ENCODE measurements around the gene ZBTB17. TPM values are rescaled to one million over a fixed set of nuclear protein-coding genes. Genes with fewer than 3 reads are reported as not detected.
A peak's percentile ranks its signal among the peaks of the same experiment; 100 is the strongest.

The ZBTB17 gene
- total and polyA plus RNA-seq, 2 of the 4 experiments (the other 2 are of a cell fraction), result 26.3 to 58.2 TPM

DNA sequence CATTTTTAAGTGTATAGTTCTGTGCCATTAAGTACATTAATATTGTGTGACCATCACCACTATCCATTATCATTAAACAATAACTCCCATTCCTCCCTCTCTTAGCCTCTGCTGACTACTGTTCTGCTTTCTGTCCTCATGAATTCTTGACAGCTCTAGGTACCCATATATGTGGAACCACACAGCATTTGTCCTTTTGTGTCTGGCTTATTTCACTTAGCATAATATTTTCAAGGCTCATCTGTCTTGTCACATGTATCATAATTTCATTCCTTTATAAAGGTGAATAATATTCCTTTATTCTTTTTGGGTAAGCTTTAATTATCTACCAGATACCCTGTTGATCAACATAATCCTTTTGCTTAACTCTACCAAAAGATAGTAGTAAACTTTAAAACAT, 80.7 kb downstream of the ZBTB17 start:
- Histone ChIP-seq H2BK120ac (ENCODE audit: low read depth, low read length) (0 out of 2 replicates have a peak overlapping the region, but pooled peaks have one; percentile 61), H4K8ac (ENCODE audit: low read depth in 2 of 2, low read length in 2 of 2) (no peak overlapping the region; a peak in 1 of 4 replicates), H2BK5ac (ENCODE audit: low read depth, low read length, poor library complexity, severe bottlenecking) (peak overlapping the region; percentile 48), H3K4ac (ENCODE audit: low read depth, low read length) (no peak overlapping the region), H3K9me3 (ENCODE audit: control insufficient read depth, insufficient read depth, low read length) (no peaks in the 10 kb centered on the region), H4K5ac (ENCODE audit: low read depth, low read length) (no peak overlapping the region), H3K9me1 (ENCODE audit: insufficient read depth, low read length) (peaks cover 6% of the 10 kb centered on the region), H4K20me1 (ENCODE audit: insufficient read depth, low read length) (no peaks in the 10 kb centered on the region), H3K79me1 (ENCODE audit: low read depth in 1 of 2, low read length in 2 of 2) (peaks cover 27 to 71% of the 10 kb centered on the region in 2 experiments), H2AK5ac (ENCODE audit: low read depth, low read length) (no peak overlapping the region), H2BK15ac (ENCODE audit: low read depth, low read length) (no peak overlapping the region), H2BK20ac (ENCODE audit: low read depth, low read length) (no peak overlapping the region), H3K18ac (ENCODE audit: low read depth, low read length) (no peak overlapping the region), H3K4me3 (ENCODE audit: insufficient read depth, low read depth, low read length) (no peak overlapping the region), H3K4me1 (ENCODE audit: control insufficient read depth, insufficient read depth, low read length) (peaks cover 7% of the 10 kb centered on the region), H3K23ac (ENCODE audit: low read depth, low read length) (peak overlapping the region; percentile 65; the same call in 1 of the 2 replicates), H2AFZ (replicated peaks; ENCODE audit: low read length, poor library complexity) (no peak overlapping the region), H3K56ac (ENCODE audit: extremely low read depth, insufficient read depth, low read length) (no peak overlapping the region), H3K4me2 (ENCODE audit: low read depth, low read length) (no peak overlapping the region), H3K14ac (replicated peaks; ENCODE audit: low read depth, low read length) (no peak overlapping the region), H3K36me3 (ENCODE audit: control insufficient read depth, insufficient read depth, low read length) (peaks cover 3% of the 10 kb centered on the region; the same call in 1 of the 2 replicates), H4K91ac (ENCODE audit: insufficient read depth, low read depth, low read length) (no peak overlapping the region), H3K27ac (ENCODE audit: insufficient read depth, low read length) (no peak overlapping the region), H2AK9ac (replicated peaks; ENCODE audit: low read depth, low read length, poor library complexity) (no peak overlapping the region), H3K27me3 (ENCODE audit: control insufficient read depth, insufficient read depth, low read length) (no peaks in the 10 kb centered on the region), H3K9ac (ENCODE audit: low read depth, low read length) (no peak overlapping the region)
- no peak for ATAC-seq (ENCODE audit: low read depth)
- TF ChIP-seq, protein P1, sequence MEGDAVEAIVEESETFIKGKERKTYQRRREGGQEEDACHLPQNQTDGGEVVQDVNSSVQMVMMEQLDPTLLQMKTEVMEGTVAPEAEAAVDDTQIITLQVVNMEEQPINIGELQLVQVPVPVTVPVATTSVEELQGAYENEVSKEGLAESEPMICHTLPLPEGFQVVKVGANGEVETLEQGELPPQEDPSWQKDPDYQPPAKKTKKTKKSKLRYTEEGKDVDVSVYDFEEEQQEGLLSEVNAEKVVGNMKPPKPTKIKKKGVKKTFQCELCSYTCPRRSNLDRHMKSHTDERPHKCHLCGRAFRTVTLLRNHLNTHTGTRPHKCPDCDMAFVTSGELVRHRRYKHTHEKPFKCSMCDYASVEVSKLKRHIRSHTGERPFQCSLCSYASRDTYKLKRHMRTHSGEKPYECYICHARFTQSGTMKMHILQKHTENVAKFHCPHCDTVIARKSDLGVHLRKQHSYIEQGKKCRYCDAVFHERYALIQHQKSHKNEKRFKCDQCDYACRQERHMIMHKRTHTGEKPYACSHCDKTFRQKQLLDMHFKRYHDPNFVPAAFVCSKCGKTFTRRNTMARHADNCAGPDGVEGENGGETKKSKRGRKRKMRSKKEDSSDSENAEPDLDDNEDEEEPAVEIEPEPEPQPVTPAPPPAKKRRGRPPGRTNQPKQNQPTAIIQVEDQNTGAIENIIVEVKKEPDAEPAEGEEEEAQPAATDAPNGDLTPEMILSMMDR (conservative IDR thresholded peaks at IDR 0.05; ENCODE audit: low read depth, low read length), result no peak
- TF ChIP-seq, protein P2, sequence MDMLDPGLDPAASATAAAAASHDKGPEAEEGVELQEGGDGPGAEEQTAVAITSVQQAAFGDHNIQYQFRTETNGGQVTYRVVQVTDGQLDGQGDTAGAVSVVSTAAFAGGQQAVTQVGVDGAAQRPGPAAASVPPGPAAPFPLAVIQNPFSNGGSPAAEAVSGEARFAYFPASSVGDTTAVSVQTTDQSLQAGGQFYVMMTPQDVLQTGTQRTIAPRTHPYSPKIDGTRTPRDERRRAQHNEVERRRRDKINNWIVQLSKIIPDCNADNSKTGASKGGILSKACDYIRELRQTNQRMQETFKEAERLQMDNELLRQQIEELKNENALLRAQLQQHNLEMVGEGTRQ (IDR thresholded peaks at IDR 0.05; ENCODE audit: low read depth, low read length), result no peak
- TF ChIP-seq NFE2L2 (IDR thresholded peaks at IDR 0.05; ENCODE audit: low read depth, low read length), result no peak
- no TSS peak for BruUV-seq (replicated peaks)
- intact Hi-C loops (cut with micrococcal nuclease), result no loop called here
- POLR2A ChIA-PET (ENCODE audit: unreplicated experiment), result no interaction called here
- dilution Hi-C loops (cut with HindIII; ENCODE audit: low sequenced_read_pairs, unreplicated experiment), result no loop called here
- CTCF ChIA-PET, result interaction anchor here (0.7 to 1.1 kb wide), 2 partner anchors 14 to 37 kb away, joined by 3 to 4 read pairs; no protein-coding TSS in a partner anchor
- in situ Hi-C loops (cut with MboI; ENCODE audit: low sequenced_read_pairs), result no loop called here
- no peak for DNase-seq
